CD4-positive, alpha-beta T cell treated with Interleukin-6 at 100 ng/mL for 8 hours (primary cell): ENCODE measurements around the gene ENPP7.
A peak's percentile ranks its signal among the peaks of the same experiment; 100 is the strongest.

Experiments used
- DNase-seq: peaks from one replicate; pipeline ENCODE4 v3.0.0-alpha.2; 2020; ENCODE audit warnings: mixed read lengths, low spot score

ENPP7 gene

DNA sequence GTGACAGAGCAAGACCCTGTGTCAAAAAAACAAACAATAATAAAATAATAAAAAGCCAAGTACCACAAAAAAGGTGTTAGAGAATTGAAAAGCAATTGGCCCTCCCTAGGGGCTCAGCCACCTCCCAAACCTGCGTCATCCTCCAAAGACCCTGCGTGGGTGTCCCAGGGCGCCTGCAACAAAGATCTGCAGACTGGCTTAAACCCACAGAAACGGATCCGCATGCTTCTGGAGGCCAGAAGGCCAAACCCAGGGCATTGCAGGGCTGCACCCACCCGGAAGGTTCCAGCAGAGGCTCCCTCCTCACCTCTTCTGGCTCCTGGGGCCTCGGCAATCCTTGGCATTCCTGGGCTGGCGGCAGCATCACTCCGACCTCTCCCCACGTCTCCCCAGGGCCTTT, 1.5 kb downstream of the ENPP7 start:
- no peak for DNase-seq

- DNase-seq: no peak
Measured at GRCh38 chr17:79732804-79733691, 2.3 kb downstream of the ENPP7 start.

GRCh38 chr17:79733692-79734070, 2.9 kb downstream of the ENPP7 start:
- no peak for DNase-seq

DNA sequence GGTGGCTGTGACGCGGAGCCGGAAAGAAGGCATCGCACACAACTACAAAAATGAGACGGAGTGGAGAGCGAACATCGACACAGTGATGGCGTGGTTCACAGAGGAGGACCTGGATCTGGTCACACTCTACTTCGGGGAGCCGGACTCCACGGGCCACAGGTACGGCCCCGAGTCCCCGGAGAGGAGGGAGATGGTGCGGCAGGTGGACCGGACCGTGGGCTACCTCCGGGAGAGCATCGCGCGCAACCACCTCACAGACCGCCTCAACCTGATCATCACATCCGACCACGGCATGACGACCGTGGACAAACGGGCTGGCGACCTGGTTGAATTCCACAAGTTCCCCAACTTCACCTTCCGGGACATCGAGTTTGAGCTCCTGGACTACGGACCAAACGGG, 4.4 kb downstream of the ENPP7 start:
- no peak for DNase-seq

GRCh38 chr17:79737046-79737921, 6.5 kb downstream of the ENPP7 start:
- DNase-seq: no peak

GRCh38 chr17:79737922-79738578, 7.3 kb downstream of the ENPP7 start:
- no peak for DNase-seq

- no peak for DNase-seq
Measured at GRCh38 chr17:79738643-79739042, 7.9 kb downstream of the ENPP7 start.

DNA sequence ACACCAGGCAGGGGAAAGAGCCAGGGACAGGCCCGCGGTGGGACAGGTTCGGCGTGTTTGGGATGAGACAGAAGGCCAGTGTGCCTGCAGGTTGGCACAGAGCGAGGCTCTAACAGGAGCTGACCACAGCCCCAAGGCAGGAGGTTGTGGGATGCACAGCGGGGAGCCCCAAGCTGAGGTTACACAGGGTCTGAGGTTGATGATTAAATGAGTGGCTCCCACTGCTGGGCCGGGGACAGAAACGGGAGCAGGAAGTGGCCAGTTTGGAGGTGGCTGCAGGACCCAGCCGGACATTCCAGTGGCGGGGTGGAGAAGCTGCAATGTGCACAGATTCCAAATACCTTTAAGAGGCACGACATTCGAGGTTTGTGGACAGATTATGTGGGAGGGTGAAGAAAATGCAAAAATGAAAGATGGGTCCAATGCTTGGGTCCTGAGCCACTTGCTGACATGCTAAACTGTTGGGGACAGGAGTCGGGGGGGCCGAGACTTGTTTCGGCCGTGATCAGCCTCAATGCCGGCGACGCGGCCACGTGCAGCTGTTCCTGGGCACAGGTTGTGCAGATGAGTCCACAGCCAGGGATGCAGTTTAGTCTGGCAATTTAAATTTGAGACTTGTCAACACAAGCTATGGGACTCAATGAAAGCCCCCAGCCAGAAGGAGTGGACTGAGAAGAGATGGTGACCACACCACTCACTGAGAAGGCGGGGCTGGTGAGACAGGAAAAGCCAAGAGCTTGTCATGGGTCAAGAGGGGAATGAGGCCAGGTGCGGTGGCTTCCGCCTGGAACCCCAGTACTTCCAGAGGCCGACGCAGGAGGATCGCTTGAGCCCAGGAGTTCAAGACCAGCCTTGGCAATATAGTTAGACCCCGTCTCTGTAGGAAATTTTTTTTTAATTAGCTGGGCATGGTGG, 8.7 kb downstream of the ENPP7 start:
- DNase-seq: no peak

GRCh38 chr17:79740413-79740812, 9.7 kb downstream of the ENPP7 start:
- no peak for DNase-seq

DNA sequence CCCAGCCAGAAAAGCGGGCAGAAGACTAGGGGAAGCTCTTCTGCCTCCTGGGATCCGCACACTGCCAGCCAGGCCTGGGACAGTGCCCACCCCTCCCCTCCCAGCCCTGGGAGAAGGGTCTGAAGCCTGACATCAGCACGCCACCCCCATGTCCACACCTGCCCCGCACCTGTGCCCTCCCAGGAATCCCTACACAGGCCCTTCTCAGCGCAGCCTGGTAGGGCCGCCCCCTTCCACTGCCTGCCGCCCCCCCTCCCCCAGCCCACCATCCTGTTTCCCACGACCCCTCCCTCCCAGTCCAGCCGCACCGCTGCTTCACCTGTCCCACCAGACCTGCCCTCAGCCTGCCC, 10.6 kb downstream of the ENPP7 start:
- no peak for DNase-seq

- DNase-seq: peak; percentile 67
Measured at GRCh38 chr17:79741751-79742588, 11.2 kb downstream of the ENPP7 start.

DNA sequence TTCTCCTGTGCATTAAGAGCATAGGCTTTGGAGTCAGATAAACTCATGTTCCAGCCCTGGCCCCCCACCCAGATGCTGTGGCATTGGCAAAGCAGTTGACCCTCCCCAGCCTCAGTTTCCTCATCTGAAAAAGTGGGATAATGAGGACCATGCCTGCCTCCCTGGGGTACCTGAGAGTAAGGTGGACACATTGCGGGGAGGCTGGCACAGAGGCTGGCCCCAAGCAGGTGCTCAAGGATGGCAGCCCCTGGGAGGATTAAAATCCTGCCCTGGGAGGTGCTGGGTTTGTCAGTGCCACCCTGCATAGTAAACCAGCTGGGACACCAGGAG, 11.8 kb downstream of the ENPP7 start:
- no peak for DNase-seq

GRCh38 chr17:79742951-79743476, 12.3 kb downstream of the ENPP7 start:
- DNase-seq: no peak

GRCh38 chr17:79743614-79744013, 12.9 kb downstream of the ENPP7 start:
- no peak for DNase-seq

GRCh38 chr17:79745641-79746105, 14.9 kb downstream of the ENPP7 start:
- no peak for DNase-seq

DNA sequence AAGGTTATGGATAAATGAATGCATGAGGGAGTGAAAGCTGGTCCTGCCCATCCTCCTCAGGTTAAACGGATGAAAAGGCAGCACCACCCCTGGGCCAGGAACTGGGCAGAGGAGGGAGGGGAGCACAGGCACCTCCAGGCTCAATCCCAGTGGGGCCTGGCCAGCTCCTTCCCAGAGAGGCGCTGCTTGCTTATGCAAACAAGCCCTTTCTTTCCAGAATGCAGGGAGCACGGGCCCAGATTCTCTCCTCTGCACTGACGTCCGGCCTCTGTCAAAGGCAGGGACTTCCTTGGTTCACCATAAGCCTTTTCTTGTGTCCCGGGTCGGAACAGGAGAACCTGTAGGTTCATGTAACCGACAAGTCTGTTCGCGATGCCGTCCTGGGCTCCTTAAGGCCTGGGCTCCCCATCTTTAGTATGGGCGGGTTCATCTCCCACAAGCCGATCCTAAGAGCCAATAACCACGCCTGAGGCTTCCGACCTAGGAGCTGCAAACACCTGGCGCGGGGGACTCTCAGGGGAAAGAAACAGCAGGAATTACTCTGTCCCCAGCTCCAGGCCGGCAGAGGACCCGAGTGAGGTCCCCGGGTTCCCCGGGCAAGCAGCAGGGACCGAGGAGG, 16.3 kb downstream of the ENPP7 start:
- no peak for DNase-seq

DNA sequence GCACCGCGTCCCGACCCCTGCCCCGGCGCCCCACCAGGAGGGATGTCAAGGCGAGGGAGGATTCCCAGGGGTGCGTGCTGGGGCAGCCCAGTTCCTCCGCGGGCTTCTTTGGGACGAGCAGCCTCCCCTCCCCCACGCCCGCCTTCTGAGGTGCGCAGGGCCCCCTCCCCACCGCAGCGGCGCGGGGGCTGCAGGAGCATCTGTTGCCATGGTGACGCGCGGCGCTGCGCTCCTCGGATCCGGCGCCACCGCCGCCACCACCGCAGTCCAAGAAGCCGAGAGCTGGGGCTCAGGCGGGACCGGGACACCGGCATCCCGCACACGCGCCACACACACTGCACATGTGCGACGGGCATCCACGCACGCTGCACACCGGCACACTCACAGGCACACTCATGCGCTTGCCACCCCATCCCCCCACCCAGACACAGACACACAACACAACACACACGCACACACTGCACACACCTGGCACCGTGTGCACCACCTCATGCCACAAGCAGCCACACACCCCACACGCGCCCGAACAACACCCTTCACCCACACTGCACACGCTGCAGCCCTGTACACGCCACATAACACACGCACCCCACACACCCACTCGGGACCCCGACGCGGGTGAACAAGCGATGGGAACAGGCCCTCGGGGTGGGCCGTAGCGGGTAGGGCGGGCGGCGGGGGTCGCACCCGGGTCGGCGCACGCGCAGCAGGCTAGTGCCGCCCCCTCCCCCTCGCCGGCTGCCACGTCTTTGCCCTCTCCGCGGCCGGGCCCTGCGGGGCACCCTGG, 17.0 kb downstream of the ENPP7 start:
- no peak for DNase-seq

GRCh38 chr17:79748295-79749099, 17.8 kb downstream of the ENPP7 start:
- DNase-seq: no peak
